Measurements from ENCODE around the gene TICAM2.

- TF ChIP-seq ZSCAN29 (IDR thresholded peaks at IDR 0.05): no peak
- TF ChIP-seq CREM (IDR thresholded peaks at IDR 0.05; ENCODE audit: low read depth): no peak
- no peak for TF ChIP-seq CTCF (IDR thresholded peaks at IDR 0.05 in 2 of 3, conservative IDR thresholded peaks at IDR 0.05 in 1 of 3; ENCODE audit: control insufficient read depth in 2 of 3, extremely low read depth in 1 of 3, insufficient read depth in 1 of 3, low read depth in 3 of 3, low read length in 3 of 3)
- no peak for TF ChIP-seq BCL3 (IDR thresholded peaks at IDR 0.05; ENCODE audit: borderline replicate concordance, insufficient read depth, low read depth, low read length, poor library complexity, severe bottlenecking)
These were observed 27.6 kb upstream of the TICAM2 start for GRCh38 chr5:115629903-115630302.

Data from GM12878 (cell line).